ENCODE measurements around the gene C6orf120. TPM values are rescaled to one million over a fixed set of nuclear protein-coding genes. Genes with fewer than 3 reads are reported as not detected.

C6orf120 gene
- 46.3 and 46.4 TPM in 2 replicates for total RNA-seq (2012; rRNA removed)

GRCh38 chr6:169701954-169702839, at the start of gene C6orf120, which contains the start of gene WDR27:
TSS of gene C6orf120 (plus strand) at chr6:169702126. CDS start at chr6:169702460, 334 bp downstream.
TSS of gene WDR27 (minus strand) at chr6:169702029. CDS start at chr6:169689005, 13,024 bp downstream.
- H3K27me3 ChIP-seq (ENCODE audit: control insufficient read depth, insufficient read depth, low read length): no peaks in the 10 kb centered on the region
- peak within 1 kb of the TSS; percentile 82 for H3K4me3 ChIP-seq (ENCODE audit: low read length)
- H3K36me3 ChIP-seq (ENCODE audit: insufficient read depth, low read length): peaks cover 13% of the 10 kb centered on the region
- peak within 1 kb of the TSS; percentile 90 for H3K4me2 ChIP-seq (ENCODE audit: low read length)
- no peaks in the 10 kb centered on the region for H3K9me3 ChIP-seq (replicated peaks; ENCODE audit: low read length)
- H3K4me1 ChIP-seq (ENCODE audit: control insufficient read depth, insufficient read depth, low read length): peaks cover 32% of the 10 kb centered on the region
- H3K9ac ChIP-seq (ENCODE audit: low read depth, low read length): peak within 1 kb of the TSS; percentile 95

GRCh38 chr6:169652896-169653295, 49.0 kb upstream of the C6orf120 start:
- H3K4me1 ChIP-seq (ENCODE audit: control insufficient read depth, insufficient read depth, low read length): no peaks in the 10 kb centered on the region
- H3K4me3 ChIP-seq (ENCODE audit: low read length): no peak overlapping the region
- no peak overlapping the region for H3K9ac ChIP-seq (ENCODE audit: low read depth, low read length)
- no peaks in the 10 kb centered on the region for H3K9me3 ChIP-seq (replicated peaks; ENCODE audit: low read length)
- H3K36me3 ChIP-seq (ENCODE audit: insufficient read depth, low read length): peaks cover 2% of the 10 kb centered on the region
- no peaks in the 10 kb centered on the region for H3K27me3 ChIP-seq (ENCODE audit: control insufficient read depth, insufficient read depth, low read length)
- H3K4me2 ChIP-seq (ENCODE audit: low read length): no peak overlapping the region

GRCh38 chr6:169653691-169654090, 48.2 kb upstream of the C6orf120 start:
- Histone ChIP-seq H3K27me3 (ENCODE audit: control insufficient read depth, insufficient read depth, low read length) (no peaks in the 10 kb centered on the region), H3K4me3 (ENCODE audit: low read length) (no peak overlapping the region), H3K9ac (ENCODE audit: low read depth, low read length) (no peak overlapping the region), H3K36me3 (ENCODE audit: insufficient read depth, low read length) (peaks cover 3% of the 10 kb centered on the region), H3K4me1 (ENCODE audit: control insufficient read depth, insufficient read depth, low read length) (no peaks in the 10 kb centered on the region), H3K4me2 (ENCODE audit: low read length) (peak overlapping the region; percentile 99), H3K9me3 (replicated peaks; ENCODE audit: low read length) (no peaks in the 10 kb centered on the region)

GRCh38 chr6:169654598-169655391, 47.1 kb upstream of the C6orf120 start:
- H3K9me3 ChIP-seq (replicated peaks; ENCODE audit: low read length): no peaks in the 10 kb centered on the region
- peak overlapping the region; percentile 72 for H3K9ac ChIP-seq (ENCODE audit: low read depth, low read length)
- H3K4me1 ChIP-seq (ENCODE audit: control insufficient read depth, insufficient read depth, low read length): no peaks in the 10 kb centered on the region
- peaks cover 6% of the 10 kb centered on the region for H3K36me3 ChIP-seq (ENCODE audit: insufficient read depth, low read length)
- H3K4me3 ChIP-seq (ENCODE audit: low read length): peak overlapping the region; percentile 81
- H3K4me2 ChIP-seq (ENCODE audit: low read length): peak overlapping the region; percentile 99
- H3K27me3 ChIP-seq (ENCODE audit: control insufficient read depth, insufficient read depth, low read length): no peaks in the 10 kb centered on the region

- no peaks in the 10 kb centered on the region for H3K27me3 ChIP-seq (ENCODE audit: control insufficient read depth, insufficient read depth, low read length)
- H3K4me2 ChIP-seq (ENCODE audit: low read length): no peak overlapping the region
- no peak overlapping the region for H3K4me3 ChIP-seq (ENCODE audit: low read length)
- no peaks in the 10 kb centered on the region for H3K9me3 ChIP-seq (replicated peaks; ENCODE audit: low read length)
- H3K4me1 ChIP-seq (ENCODE audit: control insufficient read depth, insufficient read depth, low read length): no peaks in the 10 kb centered on the region
- peaks cover 6% of the 10 kb centered on the region for H3K36me3 ChIP-seq (ENCODE audit: insufficient read depth, low read length)
- no peak overlapping the region for H3K9ac ChIP-seq (ENCODE audit: low read depth, low read length)
These were observed 45.2 kb upstream of the C6orf120 start for GRCh38 chr6:169656546-169657283.

- no peaks in the 10 kb centered on the region for H3K27me3 ChIP-seq (ENCODE audit: control insufficient read depth, insufficient read depth, low read length)
- no peak overlapping the region for H3K4me2 ChIP-seq (ENCODE audit: low read length)
- no peak overlapping the region for H3K4me3 ChIP-seq (ENCODE audit: low read length)
- no peaks in the 10 kb centered on the region for H3K9me3 ChIP-seq (replicated peaks; ENCODE audit: low read length)
- no peaks in the 10 kb centered on the region for H3K4me1 ChIP-seq (ENCODE audit: control insufficient read depth, insufficient read depth, low read length)
- peaks cover 6% of the 10 kb centered on the region for H3K36me3 ChIP-seq (ENCODE audit: insufficient read depth, low read length)
- no peak overlapping the region for H3K9ac ChIP-seq (ENCODE audit: low read depth, low read length)
These were observed 44.7 kb upstream of the C6orf120 start for GRCh38 chr6:169657284-169657610.

GRCh38 chr6:169659820-169660610, 41.9 kb upstream of the C6orf120 start:
- no peak overlapping the region for H3K4me3 ChIP-seq (ENCODE audit: low read length)
- H3K4me1 ChIP-seq (ENCODE audit: control insufficient read depth, insufficient read depth, low read length): no peaks in the 10 kb centered on the region
- H3K4me2 ChIP-seq (ENCODE audit: low read length): no peak overlapping the region
- H3K36me3 ChIP-seq (ENCODE audit: insufficient read depth, low read length): peaks cover 6% of the 10 kb centered on the region
- no peak overlapping the region for H3K9ac ChIP-seq (ENCODE audit: low read depth, low read length)
- H3K9me3 ChIP-seq (replicated peaks; ENCODE audit: low read length): no peaks in the 10 kb centered on the region
- no peaks in the 10 kb centered on the region for H3K27me3 ChIP-seq (ENCODE audit: control insufficient read depth, insufficient read depth, low read length)

GRCh38 chr6:169660751-169661390, 41.1 kb upstream of the C6orf120 start:
- peaks cover 6% of the 10 kb centered on the region for H3K36me3 ChIP-seq (ENCODE audit: insufficient read depth, low read length)
- H3K9me3 ChIP-seq (replicated peaks; ENCODE audit: low read length): no peaks in the 10 kb centered on the region
- no peak overlapping the region for H3K9ac ChIP-seq (ENCODE audit: low read depth, low read length)
- H3K4me3 ChIP-seq (ENCODE audit: low read length): no peak overlapping the region
- H3K4me1 ChIP-seq (ENCODE audit: control insufficient read depth, insufficient read depth, low read length): no peaks in the 10 kb centered on the region
- no peak overlapping the region for H3K4me2 ChIP-seq (ENCODE audit: low read length)
- H3K27me3 ChIP-seq (ENCODE audit: control insufficient read depth, insufficient read depth, low read length): no peaks in the 10 kb centered on the region

- Histone ChIP-seq H3K9me3 (replicated peaks; ENCODE audit: low read length) (no peaks in the 10 kb centered on the region), H3K4me3 (ENCODE audit: low read length) (no peak overlapping the region), H3K36me3 (ENCODE audit: insufficient read depth, low read length) (peaks cover 6% of the 10 kb centered on the region), H3K4me2 (ENCODE audit: low read length) (no peak overlapping the region), H3K27me3 (ENCODE audit: control insufficient read depth, insufficient read depth, low read length) (no peaks in the 10 kb centered on the region), H3K4me1 (ENCODE audit: control insufficient read depth, insufficient read depth, low read length) (no peaks in the 10 kb centered on the region), H3K9ac (ENCODE audit: low read depth, low read length) (no peak overlapping the region)
These were observed 40.6 kb upstream of the C6orf120 start for GRCh38 chr6:169661391-169661756.

- H3K36me3 ChIP-seq (ENCODE audit: insufficient read depth, low read length): peaks cover 14% of the 10 kb centered on the region
- no peak overlapping the region for H3K4me2 ChIP-seq (ENCODE audit: low read length)
These were observed 38.5 kb upstream of the C6orf120 start for GRCh38 chr6:169663468-169663867.

More at GRCh38 chr6:169663468-169663867, 38.5 kb upstream of the C6orf120 start:
- no peaks in the 10 kb centered on the region for H3K9me3 ChIP-seq (replicated peaks; ENCODE audit: low read length)
- no peaks in the 10 kb centered on the region for H3K4me1 ChIP-seq (ENCODE audit: control insufficient read depth, insufficient read depth, low read length)
- H3K27me3 ChIP-seq (ENCODE audit: control insufficient read depth, insufficient read depth, low read length): no peaks in the 10 kb centered on the region
- H3K4me3 ChIP-seq (ENCODE audit: low read length): no peak overlapping the region
- no peak overlapping the region for H3K9ac ChIP-seq (ENCODE audit: low read depth, low read length)

Measured in skeletal muscle satellite cell (primary cell).